Measurements from ENCODE around the gene LMO1. TPM values are rescaled to one million over a fixed set of nuclear protein-coding genes. Genes with fewer than 3 reads are reported as not detected.

The LMO1 gene
- total RNA-seq, 3 donors from 2014 or later (not counting 1 experiment from before 2014, with no cell fraction given) = not detected

DNA sequence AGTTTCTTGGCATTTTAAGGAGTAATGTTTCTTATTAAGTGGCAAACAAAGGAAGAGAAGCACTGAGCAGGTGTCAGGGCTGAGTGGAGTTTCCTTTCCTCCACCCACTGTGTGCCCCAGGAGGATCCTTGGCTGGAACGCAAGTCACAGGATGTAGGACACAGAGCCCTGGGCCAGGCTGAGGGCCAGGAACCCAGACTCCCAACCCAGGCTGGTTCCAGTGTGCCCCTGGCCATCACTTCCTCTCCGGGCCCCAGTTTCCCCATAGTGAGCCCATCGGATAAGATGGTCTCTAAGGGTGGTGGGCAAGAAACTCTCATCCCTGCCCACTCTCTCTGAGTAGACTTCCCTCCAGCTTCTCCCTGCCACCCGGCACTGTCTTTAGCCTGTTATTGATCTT is 45.3 kb downstream of the LMO1 start:
- ATAC-seq = no peak
- TF ChIP-seq, protein P1, sequence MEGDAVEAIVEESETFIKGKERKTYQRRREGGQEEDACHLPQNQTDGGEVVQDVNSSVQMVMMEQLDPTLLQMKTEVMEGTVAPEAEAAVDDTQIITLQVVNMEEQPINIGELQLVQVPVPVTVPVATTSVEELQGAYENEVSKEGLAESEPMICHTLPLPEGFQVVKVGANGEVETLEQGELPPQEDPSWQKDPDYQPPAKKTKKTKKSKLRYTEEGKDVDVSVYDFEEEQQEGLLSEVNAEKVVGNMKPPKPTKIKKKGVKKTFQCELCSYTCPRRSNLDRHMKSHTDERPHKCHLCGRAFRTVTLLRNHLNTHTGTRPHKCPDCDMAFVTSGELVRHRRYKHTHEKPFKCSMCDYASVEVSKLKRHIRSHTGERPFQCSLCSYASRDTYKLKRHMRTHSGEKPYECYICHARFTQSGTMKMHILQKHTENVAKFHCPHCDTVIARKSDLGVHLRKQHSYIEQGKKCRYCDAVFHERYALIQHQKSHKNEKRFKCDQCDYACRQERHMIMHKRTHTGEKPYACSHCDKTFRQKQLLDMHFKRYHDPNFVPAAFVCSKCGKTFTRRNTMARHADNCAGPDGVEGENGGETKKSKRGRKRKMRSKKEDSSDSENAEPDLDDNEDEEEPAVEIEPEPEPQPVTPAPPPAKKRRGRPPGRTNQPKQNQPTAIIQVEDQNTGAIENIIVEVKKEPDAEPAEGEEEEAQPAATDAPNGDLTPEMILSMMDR (IDR thresholded peaks at IDR 0.05) = no peak
- Mint-ChIP-seq H3K27ac (no peak overlapping the region), H3K36me3 (no peaks in the 10 kb centered on the region), H3K4me3 (no peak overlapping the region), H3K9me3 (no peaks in the 10 kb centered on the region), H3K4me1 (peaks cover 2% of the 10 kb centered on the region in 2 donors), H3K27me3 (ENCODE audit: low read depth in 2 of 2) (peaks cover 4 to 53% of the 10 kb centered on the region in 2 donors)
- no peak overlapping the region for H3K4me3 ChIP-seq (ENCODE audit: low read length)
- 85% methylated on average over 4 of the region's 4 CpGs for WGBS (ENCODE audit: insufficient coverage)
- peaks cover 4% of the 10 kb centered on the region for H3K27me3 ChIP-seq (ENCODE audit: control insufficient read depth, insufficient read depth, low read length)
- no peak for DNase-seq
- H3K9me3 ChIP-seq (ENCODE audit: control insufficient read depth, insufficient read depth, low read length) = no peaks in the 10 kb centered on the region
- H3K36me3 ChIP-seq (ENCODE audit: control insufficient read depth, insufficient read depth, low read length) = no peaks in the 10 kb centered on the region
- peaks cover 7% of the 10 kb centered on the region for H3K4me1 ChIP-seq (ENCODE audit: control insufficient read depth, insufficient read depth, low read length)
- no peak overlapping the region for H3K27ac ChIP-seq (ENCODE audit: low read length)
- intact Hi-C loops (cut with micrococcal nuclease) = no loop called here

DNA sequence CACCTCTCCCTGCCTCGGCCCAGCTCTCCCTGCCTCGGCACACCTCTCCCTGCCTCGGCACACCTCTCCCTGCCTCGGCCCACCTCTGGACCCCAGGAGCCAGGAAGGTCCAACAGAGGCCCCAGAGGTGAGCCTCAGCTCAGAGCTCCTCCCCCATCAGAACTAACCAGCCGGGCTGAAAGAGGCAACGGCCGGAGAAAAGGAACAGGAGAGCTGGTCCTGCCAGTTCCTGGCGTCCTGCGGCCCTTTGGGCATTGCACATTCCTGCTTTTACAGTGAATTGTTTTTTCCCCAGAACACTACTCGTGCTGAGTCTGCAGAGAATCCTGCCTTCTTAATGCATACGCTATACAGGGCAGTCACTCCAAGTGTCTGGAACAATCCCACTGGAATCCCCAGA is 45.8 kb downstream of the LMO1 start:
- Histone ChIP-seq H3K9me3 (ENCODE audit: control insufficient read depth, insufficient read depth, low read length) (no peaks in the 10 kb centered on the region), H3K36me3 (ENCODE audit: control insufficient read depth, insufficient read depth, low read length) (no peaks in the 10 kb centered on the region), H3K27me3 (ENCODE audit: control insufficient read depth, insufficient read depth, low read length) (peaks cover 4% of the 10 kb centered on the region), H3K4me3 (ENCODE audit: low read length) (no peak overlapping the region), H3K27ac (ENCODE audit: low read length) (no peak overlapping the region), H3K4me1 (ENCODE audit: control insufficient read depth, insufficient read depth, low read length) (peaks cover 3% of the 10 kb centered on the region)
- no peak overlapping the region for H3K27ac Mint-ChIP-seq
- no peaks in the 10 kb centered on the region for H3K9me3 Mint-ChIP-seq
- WGBS (ENCODE audit: insufficient coverage) = 87% methylated on average over 11 of the region's 11 CpGs
- no peak for ATAC-seq
- no peak overlapping the region for H3K4me3 Mint-ChIP-seq
- H3K4me1 Mint-ChIP-seq = no peaks in the 10 kb centered on the region
- intact Hi-C loops (cut with micrococcal nuclease) = no loop called here
- H3K36me3 Mint-ChIP-seq = no peaks in the 10 kb centered on the region
- no peak for DNase-seq
- H3K27me3 Mint-ChIP-seq (ENCODE audit: low read depth in 2 of 2) = peaks cover 4 to 51% of the 10 kb centered on the region in 2 donors
- TF ChIP-seq, protein P1 (IDR thresholded peaks at IDR 0.05) = no peak

- ATAC-seq (no peak), DNase-seq (no peak)
- H3K27ac Mint-ChIP-seq = no peak overlapping the region
- TF ChIP-seq, protein P1 (IDR thresholded peaks at IDR 0.05) = no peak
- H3K36me3 Mint-ChIP-seq = no peaks in the 10 kb centered on the region
- H3K4me1 Mint-ChIP-seq = no peaks in the 10 kb centered on the region
- H3K27me3 Mint-ChIP-seq (ENCODE audit: low read depth in 2 of 2) = peaks cover 4 to 49% of the 10 kb centered on the region in 2 donors
- Histone ChIP-seq H3K27me3 (ENCODE audit: control insufficient read depth, insufficient read depth, low read length) (peaks cover 4% of the 10 kb centered on the region), H3K27ac (ENCODE audit: low read length) (no peak overlapping the region), H3K4me3 (ENCODE audit: low read length) (no peak overlapping the region), H3K9me3 (ENCODE audit: control insufficient read depth, insufficient read depth, low read length) (no peaks in the 10 kb centered on the region), H3K4me1 (ENCODE audit: control insufficient read depth, insufficient read depth, low read length) (no peaks in the 10 kb centered on the region), H3K36me3 (ENCODE audit: control insufficient read depth, insufficient read depth, low read length) (no peaks in the 10 kb centered on the region)
- intact Hi-C loops (cut with micrococcal nuclease) = no loop called here
- no peaks in the 10 kb centered on the region for H3K9me3 Mint-ChIP-seq
- no peak overlapping the region for H3K4me3 Mint-ChIP-seq
- 73% methylated on average over 3 of the region's 4 CpGs for WGBS (ENCODE audit: insufficient coverage)
Measured at GRCh38 chr11:8217136-8217535, 46.5 kb downstream of the LMO1 start.

GRCh38 chr11:8213376-8213775 is 50.3 kb downstream of the LMO1 start:
- peaks cover 2% of the 10 kb centered on the region for H3K27me3 ChIP-seq (ENCODE audit: control insufficient read depth, insufficient read depth, low read length)
- H3K4me3 ChIP-seq (ENCODE audit: low read length) = no peak overlapping the region
- intact Hi-C loops (cut with micrococcal nuclease) = no loop called here
- no peaks in the 10 kb centered on the region for H3K9me3 Mint-ChIP-seq
- DNase-seq (no peak), ATAC-seq (no peak)
- H3K36me3 Mint-ChIP-seq = no peaks in the 10 kb centered on the region
- no peak overlapping the region for H3K4me3 Mint-ChIP-seq
- H3K36me3 ChIP-seq (ENCODE audit: control insufficient read depth, insufficient read depth, low read length) = no peaks in the 10 kb centered on the region
- H3K27ac Mint-ChIP-seq = no peak overlapping the region
- no peaks in the 10 kb centered on the region for H3K4me1 ChIP-seq (ENCODE audit: control insufficient read depth, insufficient read depth, low read length)
- peaks cover 9 to 50% of the 10 kb centered on the region in 2 donors for H3K27me3 Mint-ChIP-seq (ENCODE audit: low read depth in 2 of 2)
- no peaks in the 10 kb centered on the region for H3K4me1 Mint-ChIP-seq
- no peak overlapping the region for H3K27ac ChIP-seq (ENCODE audit: low read length)
- TF ChIP-seq, protein P1 (IDR thresholded peaks at IDR 0.05) = no peak
- H3K9me3 ChIP-seq (ENCODE audit: control insufficient read depth, insufficient read depth, low read length) = no peaks in the 10 kb centered on the region
- WGBS (ENCODE audit: insufficient coverage) = 86% methylated on average over 4 of the region's 4 CpGs
